Stimulated activated naive CD8-positive, alpha-beta T cell treated with anti-CD3 and anti-CD28 coated beads, Interleukin-15, amount 100 ng/mL, for 72 hours (primary cell): ENCODE data around the gene PADI3.

Source experiments
- ATAC-seq: fragments of 150-1000 bp; cut with Tn5 transposase; 2 replicates; pipeline ENCODE4 v1.10.0; 2021; ENCODE audit warnings: mild to moderate bottlenecking, moderate library complexity
- DNase-seq, 2 donors: peaks; one replicate each; pipeline ENCODE4 v3.0.0; 2021 to 2022
- H3K27ac Mint-ChIP-seq, 2 donors: one replicate each; pipeline ENCODE4 v1.8.0; 2022; ENCODE audit warnings: mild to moderate bottlenecking in 2 of 2, mixed read lengths in 2 of 2, moderate library complexity in 2 of 2
- H3K27me3 Mint-ChIP-seq: one replicate; pipeline ENCODE4 v1.8.0; 2022; ENCODE audit warnings: mixed read lengths
- H3K4me1 Mint-ChIP-seq: one replicate; pipeline ENCODE4 v1.8.0; 2022; ENCODE audit warnings: mild to moderate bottlenecking, mixed read lengths
- H3K4me3 Mint-ChIP-seq, 2 donors: one replicate each; pipeline ENCODE4 v1.8.0; 2022; ENCODE audit warnings: mild to moderate bottlenecking in 2 of 2, mixed read lengths in 2 of 2, moderate library complexity in 1 of 2
- H3K9me3 Mint-ChIP-seq, 2 donors: one replicate each; pipeline ENCODE4 v1.8.0; 2022; ENCODE audit warnings: mixed read lengths in 2 of 2

The PADI3 gene

DNA sequence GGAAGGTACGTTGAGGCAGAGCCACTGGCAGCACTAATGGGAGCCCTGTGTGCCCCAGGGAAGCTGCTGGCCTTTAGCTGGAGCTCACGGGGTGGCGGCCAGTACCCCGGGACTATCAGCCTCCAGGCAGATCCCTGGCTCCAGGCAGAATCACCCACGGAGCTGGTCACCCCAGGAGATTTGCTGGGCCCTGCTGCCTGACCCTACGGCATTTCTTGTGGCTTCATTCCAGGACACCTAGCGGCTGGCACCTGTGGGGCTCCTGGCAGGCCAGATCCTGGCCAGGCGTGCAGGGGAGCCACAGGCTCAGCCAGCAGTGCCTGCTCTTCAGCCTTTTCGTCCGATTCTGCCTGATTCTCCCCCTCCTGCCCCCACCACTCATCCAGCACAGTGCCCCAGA lies 36.9 kb upstream of the PADI3 start:
- ATAC-seq: no peak
- Mint-ChIP-seq H3K4me1 (peaks cover 85% of the 10 kb centered on the region), H3K27ac (no peak overlapping the region), H3K4me3 (peak overlapping the region; percentile 63 to 67), H3K9me3 (no peaks in the 10 kb centered on the region), H3K27me3 (peaks cover 83% of the 10 kb centered on the region)
- DNase-seq: no peak

DNA sequence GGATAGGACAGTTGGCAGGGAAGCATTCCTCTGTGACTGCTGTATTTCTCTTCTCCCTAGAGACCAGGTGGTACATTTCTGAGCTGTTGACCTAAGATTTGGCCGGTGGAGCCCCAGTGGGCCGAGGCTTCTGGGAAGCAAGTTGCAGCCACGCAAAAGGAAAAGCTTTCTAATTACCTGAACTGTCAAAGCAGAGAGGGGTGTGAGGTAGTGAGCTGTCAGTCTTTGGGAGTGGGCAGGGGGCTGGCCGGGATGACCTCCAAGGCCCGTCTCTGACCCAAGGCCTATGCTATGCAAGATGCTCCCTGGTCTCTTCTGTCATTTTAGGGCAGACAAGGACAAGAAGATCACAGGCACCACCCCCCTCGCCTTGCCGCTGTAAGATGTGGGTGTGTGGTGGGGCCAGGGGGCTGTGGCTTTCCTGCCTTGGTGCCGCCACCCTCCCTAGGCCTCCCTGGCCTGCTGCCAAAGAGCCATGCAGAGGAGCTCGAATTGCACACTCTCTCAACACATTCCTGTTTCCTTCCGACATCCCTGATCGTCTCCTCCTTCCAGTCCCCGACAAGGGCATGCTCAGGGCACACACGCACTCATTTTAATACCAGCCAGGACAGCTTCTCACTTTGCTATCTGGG lies 36.3 kb upstream of the PADI3 start:
- no peaks in the 10 kb centered on the region for H3K9me3 Mint-ChIP-seq
- peak overlapping the region; percentile 70 to 79 for H3K27ac Mint-ChIP-seq
- peaks cover 83% of the 10 kb centered on the region for H3K27me3 Mint-ChIP-seq
- ATAC-seq (peak; percentile 58), DNase-seq (peak; percentile 67 to 74)
- peaks cover 79% of the 10 kb centered on the region for H3K4me1 Mint-ChIP-seq
- peak overlapping the region; percentile 63 to 67 for H3K4me3 Mint-ChIP-seq

DNA sequence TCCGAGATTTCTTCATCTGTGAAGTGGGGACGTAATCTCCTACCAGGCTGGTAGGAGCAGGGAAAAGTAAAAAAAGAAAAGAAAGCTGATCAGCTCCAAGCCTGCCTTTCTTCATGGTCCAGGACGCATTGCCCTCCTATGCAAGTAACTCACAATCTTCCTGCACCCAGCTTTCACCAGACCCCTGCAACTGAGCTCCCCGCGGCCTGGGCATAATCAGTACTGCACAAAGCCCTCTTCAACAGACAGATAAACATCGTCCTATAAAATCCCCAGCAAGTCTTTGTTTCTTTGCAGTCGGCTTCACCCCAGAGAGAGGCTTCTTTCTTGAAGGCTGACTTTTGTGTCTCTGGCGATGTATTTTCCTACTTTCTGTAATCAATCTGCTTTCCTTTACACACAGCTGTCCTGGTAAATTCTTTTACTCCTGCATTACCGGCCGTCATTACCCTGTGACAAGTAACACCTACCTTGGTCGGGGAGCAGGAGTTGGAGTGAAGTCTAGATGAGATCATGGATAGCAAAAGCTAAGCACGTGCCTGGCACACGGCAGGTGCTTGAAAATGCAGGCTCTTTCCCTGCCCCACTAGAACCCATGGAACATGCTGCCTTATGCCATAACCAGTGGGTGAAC lies 35.6 kb upstream of the PADI3 start:
- DNase-seq: no peak
- Mint-ChIP-seq H3K4me1 (peaks cover 72% of the 10 kb centered on the region), H3K9me3 (no peaks in the 10 kb centered on the region), H3K27me3 (peaks cover 83% of the 10 kb centered on the region), H3K4me3 (peak overlapping the region; percentile 63 to 67), H3K27ac (no peak overlapping the region)
- ATAC-seq: no peak

DNA sequence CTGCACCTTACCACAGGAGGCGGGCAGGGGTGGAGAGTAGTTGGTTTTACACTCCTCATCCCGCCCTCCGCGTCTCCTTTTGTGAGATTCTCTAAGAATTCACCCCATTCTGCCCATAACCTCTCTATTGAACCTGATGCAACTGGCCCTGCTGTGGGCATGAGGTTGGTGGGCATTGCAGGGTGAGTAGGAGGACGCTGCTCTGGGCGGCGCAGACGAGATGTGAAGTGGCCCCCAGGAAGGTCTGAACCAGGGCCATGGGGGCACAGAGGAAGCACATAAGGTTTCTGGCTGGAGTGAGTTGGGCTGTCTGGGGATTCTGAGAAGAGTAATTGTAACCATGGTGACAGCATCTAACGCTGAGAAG lies 35.1 kb upstream of the PADI3 start:
- Mint-ChIP-seq H3K4me1 (peaks cover 67% of the 10 kb centered on the region), H3K4me3 (no peak overlapping the region), H3K27ac (no peak overlapping the region), H3K27me3 (peaks cover 80% of the 10 kb centered on the region), H3K9me3 (no peaks in the 10 kb centered on the region)
- DNase-seq: no peak
- no peak for ATAC-seq

DNA sequence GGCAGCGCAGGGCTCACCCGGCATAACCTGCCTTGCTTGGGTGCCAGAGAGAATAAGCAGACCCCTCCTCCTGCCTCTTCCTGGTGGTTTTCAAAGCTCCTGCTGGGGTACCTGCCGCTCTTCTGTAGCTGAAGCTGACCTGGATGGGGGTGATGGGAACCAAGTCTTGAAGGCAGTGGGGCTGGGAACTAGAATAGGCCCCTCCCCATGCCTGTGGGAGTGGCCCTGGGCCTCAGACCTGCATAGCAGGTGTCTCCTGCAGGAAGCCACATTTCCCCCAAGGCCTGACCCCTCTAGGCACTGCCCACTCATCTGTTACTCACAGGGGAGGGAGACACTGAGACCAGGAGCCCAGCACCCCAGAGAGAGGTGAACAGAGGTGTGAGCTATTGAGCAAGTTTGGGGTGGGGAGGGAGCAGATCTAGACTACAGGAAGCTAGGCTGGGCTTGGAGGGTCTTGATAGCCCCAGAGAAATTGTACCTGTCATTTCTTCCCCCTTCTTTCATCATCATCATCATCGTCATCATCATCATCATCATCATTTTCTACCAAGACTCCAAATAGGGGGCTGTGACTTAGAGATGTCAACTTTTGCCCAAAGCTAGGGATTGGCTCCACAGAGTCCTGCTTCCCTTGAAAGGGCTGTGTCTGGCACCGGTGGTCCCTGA lies 33.9 kb upstream of the PADI3 start:
- DNase-seq (no peak), ATAC-seq (no peak)
- H3K4me3 Mint-ChIP-seq: no peak overlapping the region
- no peak overlapping the region for H3K27ac Mint-ChIP-seq
- peaks cover 67% of the 10 kb centered on the region for H3K27me3 Mint-ChIP-seq
- peaks cover 61% of the 10 kb centered on the region for H3K4me1 Mint-ChIP-seq
- H3K9me3 Mint-ChIP-seq: no peaks in the 10 kb centered on the region

DNA sequence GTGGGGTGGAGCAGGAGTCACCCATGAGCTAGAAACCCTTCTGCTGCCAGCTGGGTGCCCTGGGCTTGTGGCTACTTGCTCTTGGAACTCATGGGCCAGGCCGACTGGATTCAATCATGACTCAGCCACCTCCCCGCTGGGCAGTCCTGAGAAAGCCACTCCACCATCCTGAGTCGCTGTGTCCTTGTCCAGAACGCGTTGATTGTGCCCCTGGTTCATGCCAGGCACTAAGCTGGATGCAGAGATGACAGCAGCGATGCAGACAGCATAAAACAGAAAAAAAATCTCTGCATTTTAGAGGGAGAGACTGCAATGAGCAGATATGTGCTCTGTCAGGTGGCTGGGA lies 33.4 kb upstream of the PADI3 start:
- H3K4me1 Mint-ChIP-seq: peaks cover 58% of the 10 kb centered on the region
- DNase-seq: no peak
- H3K4me3 Mint-ChIP-seq: no peak overlapping the region
- no peak for ATAC-seq
- H3K9me3 Mint-ChIP-seq: no peaks in the 10 kb centered on the region
- H3K27ac Mint-ChIP-seq: no peak overlapping the region
- peaks cover 62% of the 10 kb centered on the region for H3K27me3 Mint-ChIP-seq

DNA sequence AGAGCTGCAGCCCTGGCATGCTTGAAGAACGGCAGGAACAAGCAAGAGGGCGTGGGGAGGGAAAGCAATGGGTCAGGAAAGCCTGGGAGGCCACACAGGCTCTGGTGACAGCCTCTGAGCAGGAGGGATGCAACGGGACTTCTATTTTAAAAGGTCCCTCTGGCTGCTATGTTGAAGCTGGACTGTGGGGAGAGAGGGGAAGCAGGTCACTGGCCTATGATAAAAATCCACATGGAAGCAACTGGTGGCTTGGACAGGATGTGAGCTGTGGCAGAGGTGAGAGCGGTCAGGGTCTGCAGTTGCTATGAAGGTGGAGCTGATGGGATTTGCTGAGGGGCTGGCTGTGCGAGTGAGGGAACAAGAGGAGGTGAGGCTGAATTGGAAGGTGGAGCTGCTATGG lies 32.8 kb upstream of the PADI3 start:
- no peak for ATAC-seq
- H3K9me3 Mint-ChIP-seq: no peaks in the 10 kb centered on the region
- H3K4me3 Mint-ChIP-seq: no peak overlapping the region
- H3K4me1 Mint-ChIP-seq: peaks cover 52% of the 10 kb centered on the region
- peaks cover 57% of the 10 kb centered on the region for H3K27me3 Mint-ChIP-seq
- peak overlapping the region in 1 of 2 donors; percentile 10 for H3K27ac Mint-ChIP-seq
- no peak for DNase-seq

DNA sequence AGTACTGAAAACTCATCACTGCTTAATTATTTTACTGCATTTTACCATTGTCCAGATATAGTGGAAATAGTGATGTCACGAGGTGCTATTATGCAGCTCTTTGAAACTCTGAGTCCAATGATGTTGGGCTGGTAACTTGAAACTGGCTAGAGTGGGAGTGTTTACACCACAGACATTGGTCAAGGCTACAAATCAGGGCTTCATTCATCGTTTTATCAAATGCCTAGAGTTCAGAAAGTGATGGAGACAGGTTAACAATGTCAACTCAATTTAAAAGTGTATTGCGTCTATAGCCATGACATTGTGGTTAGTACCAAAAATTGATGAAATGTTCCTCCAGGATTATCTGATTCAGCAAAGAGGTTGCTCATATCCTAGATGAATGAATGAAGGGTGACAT lies 31.3 kb upstream of the PADI3 start:
- DNase-seq (no peak), ATAC-seq (no peak)
- peaks cover 45% of the 10 kb centered on the region for H3K27me3 Mint-ChIP-seq
- H3K4me1 Mint-ChIP-seq: peaks cover 37% of the 10 kb centered on the region
- no peak overlapping the region for H3K4me3 Mint-ChIP-seq
- H3K9me3 Mint-ChIP-seq: no peaks in the 10 kb centered on the region
- H3K27ac Mint-ChIP-seq: no peak overlapping the region

DNA sequence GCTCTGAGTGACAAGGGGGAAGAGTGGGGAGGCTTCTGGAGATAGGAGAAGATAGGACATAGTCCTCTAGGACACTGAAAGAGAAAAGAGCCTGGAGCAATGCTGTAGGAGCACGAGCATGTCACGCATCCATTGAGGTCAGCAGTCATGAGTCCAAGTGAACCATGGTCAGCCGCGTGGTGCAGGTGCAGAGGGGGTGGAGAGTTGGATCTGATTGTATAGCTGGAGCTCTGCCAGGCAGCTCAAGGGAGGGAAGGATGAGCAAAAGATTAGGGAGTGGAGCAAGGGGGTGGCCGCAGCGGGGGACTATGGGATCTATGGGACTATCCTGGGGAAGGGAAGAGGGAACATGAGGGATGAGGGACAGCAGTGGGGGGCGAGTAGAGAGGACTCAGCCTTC lies 30.0 kb upstream of the PADI3 start:
- DNase-seq (no peak), ATAC-seq (no peak)
- H3K27me3 Mint-ChIP-seq: peaks cover 36% of the 10 kb centered on the region
- H3K27ac Mint-ChIP-seq: no peak overlapping the region
- H3K9me3 Mint-ChIP-seq: no peaks in the 10 kb centered on the region
- no peak overlapping the region for H3K4me3 Mint-ChIP-seq
- H3K4me1 Mint-ChIP-seq: peaks cover 24% of the 10 kb centered on the region

DNA sequence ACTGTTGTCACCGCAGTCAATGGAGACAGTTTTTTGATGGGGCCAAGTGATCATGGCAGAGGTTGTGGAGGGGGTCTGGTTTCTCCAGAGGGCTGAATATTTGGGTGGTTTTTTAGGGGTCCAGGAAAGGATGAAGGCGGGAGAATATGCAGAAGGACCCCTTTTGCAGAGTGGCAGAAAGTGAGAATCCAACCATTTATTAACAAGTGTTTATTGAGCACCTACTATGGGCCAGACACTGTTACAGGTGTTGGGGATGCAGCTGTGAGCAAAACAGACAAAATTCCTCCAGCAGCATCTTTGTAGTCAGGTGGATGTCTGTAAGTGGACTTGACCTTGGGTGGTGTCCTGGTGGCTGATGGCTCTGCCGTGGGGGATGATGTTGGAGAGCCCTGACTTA lies 28.6 kb upstream of the PADI3 start:
- Mint-ChIP-seq H3K27ac (no peak overlapping the region), H3K4me1 (peaks cover 11% of the 10 kb centered on the region), H3K9me3 (no peaks in the 10 kb centered on the region)

DNA sequence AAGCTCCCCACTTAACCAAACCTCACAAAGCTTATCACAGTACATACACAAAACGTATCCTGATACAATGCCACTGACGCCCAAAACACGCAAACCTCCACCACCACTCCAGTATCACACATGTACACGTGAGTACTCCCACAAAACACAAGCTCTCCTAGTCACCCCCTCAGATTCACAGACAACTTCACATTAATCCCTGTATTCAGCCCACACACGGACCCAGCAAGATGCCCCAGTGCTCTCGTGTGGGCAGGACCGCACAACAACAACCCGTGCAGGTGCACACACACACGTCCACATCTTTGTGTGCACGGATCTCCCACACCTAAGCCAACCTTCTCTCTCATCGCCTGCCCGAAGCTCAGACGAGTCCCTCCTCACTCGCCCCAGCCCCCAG lies 26.3 kb upstream of the PADI3 start:
- Mint-ChIP-seq H3K27ac (peak overlapping the region in 1 of 2 donors; percentile 6), H3K4me1 (no peaks in the 10 kb centered on the region), H3K9me3 (no peaks in the 10 kb centered on the region), H3K27me3 (peaks cover 8% of the 10 kb centered on the region), H3K4me3 (no peak overlapping the region)
- DNase-seq (no peak), ATAC-seq (no peak)

More for the DNA sequence above, 28.6 kb upstream of the PADI3 start:
- H3K27me3 Mint-ChIP-seq: peaks cover 22% of the 10 kb centered on the region
- ATAC-seq (no peak), DNase-seq (no peak)
- H3K4me3 Mint-ChIP-seq: no peak overlapping the region

DNA sequence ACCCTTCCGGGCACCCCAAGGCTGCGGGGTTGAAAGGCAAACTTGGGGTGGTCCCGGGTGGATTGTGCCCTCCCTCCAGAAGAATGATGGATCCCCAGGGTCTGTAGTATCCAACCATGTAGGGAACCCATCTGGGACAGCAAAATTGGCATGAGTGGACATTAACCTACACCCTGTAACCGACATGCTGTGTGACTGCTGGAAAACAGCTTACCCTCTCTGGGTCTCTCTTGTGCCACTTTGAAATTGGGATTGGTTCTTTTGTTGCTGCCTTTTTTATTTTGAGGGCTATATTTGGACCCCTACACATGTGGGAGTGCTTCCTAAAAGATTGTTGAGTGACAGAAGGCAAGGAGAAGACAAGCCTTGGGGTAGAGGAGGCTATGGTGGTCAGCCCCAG lies 24.5 kb upstream of the PADI3 start:
- Mint-ChIP-seq H3K4me3 (no peak overlapping the region), H3K27ac (no peak overlapping the region), H3K27me3 (peaks cover 8% of the 10 kb centered on the region), H3K4me1 (no peaks in the 10 kb centered on the region), H3K9me3 (no peaks in the 10 kb centered on the region)
- ATAC-seq: no peak
- no peak for DNase-seq

DNA sequence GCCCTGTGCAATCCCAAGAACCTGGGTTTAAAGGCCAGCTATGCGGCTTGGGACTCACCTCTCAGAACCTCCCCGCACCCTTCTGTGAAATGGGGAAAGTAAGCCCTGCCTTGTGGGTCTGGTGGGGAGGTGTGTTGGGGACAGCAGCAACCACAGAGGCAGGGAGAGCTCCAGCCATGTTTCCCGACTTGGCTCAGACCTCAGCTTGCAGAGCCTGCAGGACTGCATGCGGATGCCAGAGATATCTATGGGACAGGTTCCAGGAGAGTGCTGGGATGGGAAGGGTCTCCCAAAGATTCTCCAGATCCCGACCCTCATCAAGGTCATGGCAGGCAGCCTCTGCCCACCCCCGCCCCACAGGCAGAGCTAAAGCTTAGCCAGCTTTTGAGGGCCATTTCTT lies 23.8 kb upstream of the PADI3 start:
- Mint-ChIP-seq H3K9me3 (no peaks in the 10 kb centered on the region), H3K27ac (no peak overlapping the region), H3K4me3 (no peak overlapping the region), H3K27me3 (peaks cover 8% of the 10 kb centered on the region), H3K4me1 (no peaks in the 10 kb centered on the region)
- DNase-seq: no peak
- ATAC-seq: no peak

DNA sequence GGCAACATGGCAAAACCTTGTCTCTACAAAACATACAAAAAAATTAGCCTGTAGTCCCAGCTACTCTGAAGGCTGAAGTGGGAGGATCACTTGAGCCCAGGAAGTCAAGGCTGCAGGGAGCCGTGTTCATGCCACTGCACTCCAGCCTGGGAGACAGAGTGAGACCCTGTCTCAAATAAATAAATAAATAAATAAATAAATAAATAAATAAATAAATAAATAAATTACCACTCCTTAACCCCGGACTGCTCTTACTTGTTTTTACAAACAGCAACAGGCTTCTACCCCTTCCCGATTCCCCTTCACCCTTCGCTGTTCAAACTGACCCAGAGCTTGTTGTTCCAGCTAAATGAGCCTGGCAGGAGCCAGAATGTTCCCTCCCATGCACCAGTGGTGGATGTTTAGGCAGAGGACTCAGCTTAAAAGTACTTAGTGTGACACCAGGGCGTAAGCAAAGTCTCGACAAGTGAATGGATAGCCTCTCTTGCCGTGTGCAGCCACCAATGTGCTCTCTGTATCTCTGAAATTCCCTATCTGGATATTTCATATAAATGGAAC lies 21.5 kb upstream of the PADI3 start:
- Mint-ChIP-seq H3K4me3 (no peak overlapping the region), H3K4me1 (no peaks in the 10 kb centered on the region), H3K27me3 (peaks cover 12% of the 10 kb centered on the region), H3K9me3 (no peaks in the 10 kb centered on the region), H3K27ac (no peak overlapping the region)
- DNase-seq (no peak), ATAC-seq (no peak)

DNA sequence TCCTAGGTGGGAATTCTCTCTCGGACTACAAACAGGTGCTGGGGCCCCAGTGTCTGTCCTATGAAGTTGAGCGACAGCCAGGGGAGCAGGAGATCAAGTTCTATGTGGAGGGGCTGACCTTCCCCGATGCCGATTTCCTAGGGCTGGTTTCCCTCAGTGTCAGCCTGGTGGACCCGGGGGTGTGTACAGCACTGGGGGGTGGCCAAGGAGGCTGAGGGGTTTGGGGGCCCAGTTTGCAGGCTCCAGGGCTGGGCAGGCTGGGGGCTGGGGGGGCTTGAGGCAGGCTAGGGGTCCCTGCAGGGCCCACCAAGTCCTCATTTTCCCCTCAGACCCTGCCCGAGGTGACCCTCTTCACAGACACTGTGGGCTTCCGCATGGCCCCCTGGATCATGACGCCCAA lies 20.3 kb upstream of the PADI3 start:
- no peak for DNase-seq
- H3K9me3 Mint-ChIP-seq: no peaks in the 10 kb centered on the region
- peaks cover 2% of the 10 kb centered on the region for H3K4me1 Mint-ChIP-seq
- peaks cover 18% of the 10 kb centered on the region for H3K27me3 Mint-ChIP-seq
- ATAC-seq: no peak
- no peak overlapping the region for H3K27ac Mint-ChIP-seq
- no peak overlapping the region for H3K4me3 Mint-ChIP-seq

DNA sequence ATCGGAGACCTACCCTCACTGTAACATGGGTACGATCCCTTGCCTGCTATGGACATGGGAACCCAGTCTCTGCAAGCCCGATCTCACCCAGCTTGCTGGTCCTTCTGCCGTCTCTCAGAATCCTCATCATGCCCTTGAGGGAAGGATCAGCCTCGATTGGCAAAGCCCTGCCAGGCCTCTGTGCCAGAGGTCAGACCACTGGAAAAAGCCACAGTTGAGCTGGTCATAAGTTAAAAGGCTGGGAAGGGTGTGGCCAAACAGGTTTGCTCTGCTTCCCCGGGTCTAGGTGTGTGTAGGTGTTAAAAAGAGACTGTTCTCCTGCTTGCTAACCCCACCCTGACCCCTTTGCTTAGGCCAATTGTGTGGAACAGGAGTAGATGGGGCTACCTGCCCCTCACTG lies 19.5 kb upstream of the PADI3 start:
- peaks cover 4% of the 10 kb centered on the region for H3K4me1 Mint-ChIP-seq
- H3K27me3 Mint-ChIP-seq: peaks cover 22% of the 10 kb centered on the region
- H3K4me3 Mint-ChIP-seq: no peak overlapping the region
- ATAC-seq: no peak
- no peak overlapping the region for H3K27ac Mint-ChIP-seq
- no peaks in the 10 kb centered on the region for H3K9me3 Mint-ChIP-seq
- no peak for DNase-seq
